BJ (cell line): ENCODE measurements around the gene BCKDHA. TPM values are rescaled to one million over a fixed set of nuclear protein-coding genes. Genes with fewer than 3 reads are reported as not detected.

Experiments
- CTCF ChIA-PET: fragments of 350-600 bp; formaldehyde crosslinking; extraction: SDS; loops from one replicate; lab custom pipeline; 2021; ENCODE audit warnings: antibody characterized with exemption, inconsistent platforms; lab: Yijun Ruan, JAX
- POLR2A ChIA-PET: fragments of 300-600 bp; sonication (Branson Sonifier 250); formaldehyde crosslinking; extraction: SDS; loops from one replicate; lab custom pipeline; 2021; ENCODE audit warnings: antibody characterized with exemption; lab: Charles Lee
- DNase-seq: peaks from one replicate; pipeline ENCODE4 v3.0.0-alpha.2; 2011; ENCODE audit warnings: low read depth
- H3K27me3 ChIP-seq: 2 replicates; pipeline ENCODE4 v1.6.0; 2011; ENCODE audit warnings: low read length; ENCODE audit not compliant: control insufficient read depth, insufficient read depth
- H3K36me3 ChIP-seq: 2 replicates; pipeline ENCODE4 v1.5.1; 2011; ENCODE audit warnings: low read length; ENCODE audit not compliant: control insufficient read depth, insufficient read depth
- H3K4me3 ChIP-seq: 2 replicates; pipeline ENCODE4 v1.5.1; 2011; ENCODE audit warnings: low read depth, mild to moderate bottlenecking, control low read depth, low read length
- CTCF ChIP-seq: IDR thresholded peaks from 2 replicates; pipeline ENCODE4 v1.5.1; 2011; ENCODE audit warnings: low read depth, mild to moderate bottlenecking, control low read depth, inconsistent platforms, low read length, moderate library complexity; ENCODE audit not compliant: insufficient read depth
- polyA plus RNA-seq: library from polyadenylated mRNA; depleted of rRNA; stranded (reverse); fragments of >200 nt; gene quantifications from 2 replicates; pipeline ENCODE4 v1.2.3, GENCODE V29; 2011

Gene BCKDHA
- polyA plus RNA-seq, 1 experiment = 24.2 TPM

DNA sequence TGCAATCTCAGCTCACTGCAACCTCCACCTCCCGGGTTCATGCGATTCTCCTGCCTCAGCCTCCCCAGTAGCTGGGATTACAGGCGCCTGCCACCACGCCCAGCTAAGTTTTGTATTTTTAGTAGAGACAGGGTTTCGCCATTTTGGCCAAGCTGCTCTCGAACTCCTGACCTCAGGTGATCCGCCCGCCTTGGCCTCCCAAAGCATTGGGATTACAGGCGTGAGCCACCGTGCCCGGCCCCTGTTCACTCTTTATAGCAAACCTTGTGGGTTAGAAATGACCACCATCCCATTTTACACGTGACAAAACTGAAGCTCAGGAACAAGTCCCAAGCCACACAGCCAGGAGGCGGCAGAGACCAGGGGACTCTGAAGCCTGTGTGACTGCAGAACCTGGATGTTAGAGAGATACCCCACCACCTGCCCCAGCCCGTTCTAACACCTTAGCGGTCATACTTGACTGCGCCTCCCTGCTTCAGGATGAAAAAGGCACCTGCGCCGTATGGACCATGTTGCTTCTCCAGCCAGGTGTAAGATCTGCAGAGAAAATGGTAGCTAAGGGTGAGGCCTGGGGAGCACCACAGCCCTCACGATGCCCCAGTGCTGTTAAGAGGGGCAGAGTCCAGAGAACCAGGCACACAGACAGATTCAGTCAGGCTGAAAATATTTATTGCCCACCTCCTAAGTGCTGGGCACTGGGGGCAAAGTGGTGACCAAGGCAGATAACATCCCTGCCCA is 38.5 kb downstream of the BCKDHA start:
- POLR2A ChIA-PET = no interaction called here
- DNase-seq = no peak
- H3K4me3 ChIP-seq = no peak overlapping the region
- CTCF ChIA-PET = interaction anchor here (1.9 to 2.3 kb wide), 2 partner anchors 13 to 134 kb away, joined by 4 to 10 read pairs; no protein-coding TSS in a partner anchor
- H3K27me3 ChIP-seq = no peaks in the 10 kb centered on the region
- TF ChIP-seq CTCF = no peak
- peaks cover 12% of the 10 kb centered on the region for H3K36me3 ChIP-seq

GRCh38 chr19:41436674-41436951 is 39.0 kb downstream of the BCKDHA start:
- H3K36me3 ChIP-seq = peaks cover 12% of the 10 kb centered on the region
- CTCF ChIA-PET = interaction anchor here (1.9 to 2.3 kb wide), 2 partner anchors 13 to 134 kb away, joined by 4 to 10 read pairs; no protein-coding TSS in a partner anchor
- no peak overlapping the region for H3K4me3 ChIP-seq
- no peaks in the 10 kb centered on the region for H3K27me3 ChIP-seq
- no peak for TF ChIP-seq CTCF
- DNase-seq = no peak
- POLR2A ChIA-PET = no interaction called here

GRCh38 chr19:41437944-41438574 is 40.4 kb downstream of the BCKDHA start:
- CTCF ChIA-PET = interaction anchor here (2.8 to 4.4 kb wide), 2 partner anchors 11 kb away, joined by 10 to 32 read pairs; partner anchors contain the start of gene B3GNT8

DNA sequence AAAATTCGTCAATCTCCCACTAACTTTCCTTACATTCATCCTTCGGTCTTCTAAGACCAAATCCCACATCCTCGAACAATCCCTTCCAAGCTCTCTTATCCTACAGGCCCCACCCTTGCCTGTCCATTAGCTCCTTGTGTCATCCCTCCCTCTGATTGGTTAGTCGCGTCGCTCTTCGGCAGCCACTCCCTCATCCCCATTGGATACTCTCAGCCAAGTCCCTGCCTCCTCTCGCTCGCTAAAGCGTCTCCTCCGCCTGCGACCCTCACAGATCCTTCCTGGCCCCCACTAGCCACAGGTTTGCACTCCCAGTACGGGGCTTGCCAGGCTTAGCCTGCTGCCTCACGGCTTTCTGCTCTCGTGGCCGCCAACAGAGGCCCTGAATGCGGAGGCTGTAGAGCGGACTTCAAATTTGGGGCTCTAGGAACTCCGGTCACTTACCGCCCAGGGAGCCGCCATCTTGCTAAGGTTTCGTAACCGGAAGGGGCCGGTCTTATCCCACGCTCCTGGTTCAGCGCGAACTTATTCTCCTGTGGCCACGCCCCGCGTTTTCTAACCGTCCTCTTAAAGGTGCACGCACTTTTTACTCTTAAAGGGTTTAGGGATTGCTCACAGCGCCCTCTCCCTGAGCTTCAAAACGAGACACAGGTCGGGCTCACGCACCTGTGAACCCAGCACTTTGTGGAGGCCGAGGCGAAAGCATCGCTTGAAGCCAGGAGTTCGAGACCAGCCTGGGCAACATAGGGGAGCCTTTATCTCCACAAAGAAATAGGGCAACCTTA is 42.0 kb downstream of the BCKDHA start, which contains the start of gene DMAC2:
Gene DMAC2, minus strand, starts transcription at position 472 of the 782 bp plus-strand sequence. Its CDS starts 13 bp downstream, at position 459.
- Histone ChIP-seq H3K27me3 (no peaks in the 10 kb centered on the region), H3K4me3 (peak within 1 kb of the TSS; percentile 80)

More at GRCh38 chr19:41437944-41438574, 40.4 kb downstream of the BCKDHA start:
- H3K36me3 ChIP-seq = peaks cover under 1% of the 10 kb centered on the region; the same call in 1 of the 2 replicates
- H3K4me3 ChIP-seq = no peak overlapping the region
- H3K27me3 ChIP-seq = no peaks in the 10 kb centered on the region
- POLR2A ChIA-PET = no interaction called here
- no peak for DNase-seq
- no peak for TF ChIP-seq CTCF

More for the DNA sequence above, 42.0 kb downstream of the BCKDHA start, which contains the start of gene DMAC2:
- TF ChIP-seq CTCF = peak; percentile 57
- no peaks in the 10 kb centered on the region; the same call in 1 of the 2 replicates for H3K36me3 ChIP-seq
- peak; percentile 90 for DNase-seq
- CTCF ChIA-PET = interaction anchor here (0.6 to 14.7 kb wide), 8 partner anchors 10 to 313 kb away, joined by 3 to 205 read pairs (median 4); partner anchors contain the start of gene B3GNT8
- POLR2A ChIA-PET = interaction anchor here (0.8 kb wide), 1 partner anchor 11 kb away, joined by 4 read pairs; no protein-coding TSS in a partner anchor
